ENCODE measurements around the gene EFHC1.

DNA sequence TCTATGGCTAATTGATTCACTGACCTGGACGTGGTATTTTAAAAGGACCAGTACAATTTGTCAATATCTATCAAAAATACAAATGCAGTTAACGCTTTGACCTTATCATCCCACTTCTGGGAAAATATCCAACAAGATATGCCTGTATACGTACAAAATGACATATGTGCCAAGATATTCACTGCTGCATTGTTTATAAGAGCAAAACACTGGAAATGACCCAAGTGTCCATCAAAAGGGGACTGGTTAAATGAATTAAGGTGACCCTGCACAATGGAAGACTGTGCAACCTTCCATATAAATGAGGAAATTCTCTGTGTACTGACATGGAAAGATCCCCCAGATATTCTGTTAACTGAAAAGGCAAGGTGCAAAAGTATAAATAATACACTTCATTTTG is 142.8 kb downstream of the EFHC1 start:
- TF ChIP-seq EZH2phosphoT487 (IDR thresholded peaks at IDR 0.05; ENCODE audit: low read length) (no peak), EZH2 (optimal IDR thresholded peaks at IDR 0.05; ENCODE audit: low read depth, low read length) (no peak)
- TF ChIP-seq, protein P1, sequence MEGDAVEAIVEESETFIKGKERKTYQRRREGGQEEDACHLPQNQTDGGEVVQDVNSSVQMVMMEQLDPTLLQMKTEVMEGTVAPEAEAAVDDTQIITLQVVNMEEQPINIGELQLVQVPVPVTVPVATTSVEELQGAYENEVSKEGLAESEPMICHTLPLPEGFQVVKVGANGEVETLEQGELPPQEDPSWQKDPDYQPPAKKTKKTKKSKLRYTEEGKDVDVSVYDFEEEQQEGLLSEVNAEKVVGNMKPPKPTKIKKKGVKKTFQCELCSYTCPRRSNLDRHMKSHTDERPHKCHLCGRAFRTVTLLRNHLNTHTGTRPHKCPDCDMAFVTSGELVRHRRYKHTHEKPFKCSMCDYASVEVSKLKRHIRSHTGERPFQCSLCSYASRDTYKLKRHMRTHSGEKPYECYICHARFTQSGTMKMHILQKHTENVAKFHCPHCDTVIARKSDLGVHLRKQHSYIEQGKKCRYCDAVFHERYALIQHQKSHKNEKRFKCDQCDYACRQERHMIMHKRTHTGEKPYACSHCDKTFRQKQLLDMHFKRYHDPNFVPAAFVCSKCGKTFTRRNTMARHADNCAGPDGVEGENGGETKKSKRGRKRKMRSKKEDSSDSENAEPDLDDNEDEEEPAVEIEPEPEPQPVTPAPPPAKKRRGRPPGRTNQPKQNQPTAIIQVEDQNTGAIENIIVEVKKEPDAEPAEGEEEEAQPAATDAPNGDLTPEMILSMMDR (IDR thresholded peaks at IDR 0.05; ENCODE audit: low read length): no peak
